H1 (cell line): ENCODE results near the gene LAMB1.

Experiments used
- ASH2L ChIP-seq: fragments of 200-600, 300-600 bp; sonication (generic); IDR thresholded peaks from one replicate; pipeline ENCODE4 v1.7.1; 2017; ENCODE audit warnings: low read length
- CEBPB ChIP-seq: IDR thresholded peaks from 2 replicates; pipeline ENCODE4 v1.6.1; 2012; ENCODE audit warnings: low read depth, low read length
- CHD2 ChIP-seq: IDR thresholded peaks from 2 replicates; pipeline ENCODE4 v1.6.1; 2012; ENCODE audit warnings: low read length, improper control_type of control experiment
- CTCF ChIP-seq, 3 experiments: IDR thresholded peaks; 1 replicate in 2 of 3; 2 replicates in 1 of 3; pipeline versions ENCODE4 v1.5.1 to v1.6.1; 2011; ENCODE audit warnings: low read length in 3 of 3, mild to moderate bottlenecking in 3 of 3, inconsistent platforms in 2 of 3, low read depth in 1 of 3, moderate library complexity in 1 of 3; ENCODE audit not compliant: insufficient read depth in 1 of 3; ENCODE audit errors: control extremely low read depth in 1 of 3
- KDM1A ChIP-seq: fragments of 200-600, 300-600 bp; sonication (generic); IDR thresholded peaks from 2 replicates; pipeline ENCODE4 v1.7.1; 2016; ENCODE audit warnings: mild to moderate bottlenecking, low read length, borderline replicate concordance
- RAD21 ChIP-seq, 2 experiments: IDR thresholded peaks in 1 of 2; conservative IDR thresholded peaks in 1 of 2; 2 replicates each; pipeline ENCODE4 v1.6.1; 2011; ENCODE audit warnings: low read depth in 2 of 2, low read length in 2 of 2, improper control_type of control experiment in 1 of 2, inconsistent platforms in 1 of 2, mild to moderate bottlenecking in 1 of 2, moderate library complexity in 1 of 2
- RFX5 ChIP-seq: IDR thresholded peaks from 2 replicates; pipeline ENCODE4 v1.6.1; 2011; ENCODE audit warnings: low read depth, low read length, improper control_type of control experiment, borderline replicate concordance
- SIN3A ChIP-seq, 2 experiments: IDR thresholded peaks in 1 of 2; conservative IDR thresholded peaks in 1 of 2; 2 replicates each; pipeline ENCODE4 v1.6.1; 2011 to 2012; ENCODE audit warnings: low read length in 2 of 2, improper control_type of control experiment in 1 of 2, low read depth in 1 of 2, mild to moderate bottlenecking in 1 of 2
- TAF1 ChIP-seq: IDR thresholded peaks from 2 replicates; pipeline ENCODE4 v1.6.1; 2011; ENCODE audit warnings: mild to moderate bottlenecking, low read depth, low read length
- TF ChIP-seq, protein P1 (sequence below): IDR thresholded peaks from 2 replicates; pipeline ENCODE4 v1.6.1; 2011; ENCODE audit warnings: low read length, improper control_type of control experiment

DNA sequence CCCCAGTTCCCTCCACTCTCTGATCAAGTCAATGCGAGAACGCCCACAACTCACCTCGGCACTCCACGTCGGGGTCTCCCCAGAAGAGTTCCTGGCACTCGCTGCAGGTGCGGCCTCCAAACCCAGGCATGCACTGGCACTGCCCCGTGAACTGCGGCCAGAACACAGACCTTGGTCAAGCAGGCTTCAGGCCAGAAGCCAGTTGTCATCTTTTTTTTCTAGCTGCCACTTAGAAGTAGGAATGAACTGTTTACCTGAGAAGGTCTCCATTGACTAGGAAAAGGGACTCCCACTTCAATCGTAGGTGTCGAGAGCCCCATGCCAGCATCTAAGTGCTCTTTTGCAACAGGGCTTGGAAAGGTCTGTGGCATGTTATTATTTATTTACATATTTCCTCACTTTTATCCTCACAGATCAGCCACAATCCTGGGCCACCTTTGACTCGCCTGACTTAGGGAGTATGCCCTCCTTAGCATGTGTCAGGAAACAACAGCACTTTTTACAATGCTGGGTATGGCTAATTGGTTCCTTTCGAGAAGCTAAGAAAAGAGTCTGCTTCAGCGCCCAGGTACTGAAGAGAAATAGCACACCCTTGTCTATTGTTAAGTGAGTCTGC is 51.7 kb downstream of the LAMB1 start:
- no peak for TF ChIP-seq SIN3A (conservative IDR thresholded peaks at IDR 0.05 in 1 of 2, IDR thresholded peaks at IDR 0.05 in 1 of 2; ENCODE audit: low read depth in 1 of 2, low read length in 2 of 2)
- no peak for TF ChIP-seq RFX5
- no peak for TF ChIP-seq KDM1A
- TF ChIP-seq CTCF (IDR thresholded peaks at IDR 0.05; ENCODE audit: control extremely low read depth in 1 of 3, insufficient read depth in 1 of 3, low read depth in 1 of 3, low read length in 3 of 3): no peak
- TF ChIP-seq, protein P1, sequence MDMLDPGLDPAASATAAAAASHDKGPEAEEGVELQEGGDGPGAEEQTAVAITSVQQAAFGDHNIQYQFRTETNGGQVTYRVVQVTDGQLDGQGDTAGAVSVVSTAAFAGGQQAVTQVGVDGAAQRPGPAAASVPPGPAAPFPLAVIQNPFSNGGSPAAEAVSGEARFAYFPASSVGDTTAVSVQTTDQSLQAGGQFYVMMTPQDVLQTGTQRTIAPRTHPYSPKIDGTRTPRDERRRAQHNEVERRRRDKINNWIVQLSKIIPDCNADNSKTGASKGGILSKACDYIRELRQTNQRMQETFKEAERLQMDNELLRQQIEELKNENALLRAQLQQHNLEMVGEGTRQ: no peak
- TF ChIP-seq CEBPB: no peak
- TF ChIP-seq TAF1: no peak
- TF ChIP-seq RAD21 (IDR thresholded peaks at IDR 0.05 in 1 of 2, conservative IDR thresholded peaks at IDR 0.05 in 1 of 2; ENCODE audit: low read depth in 2 of 2, low read length in 2 of 2): no peak
- no peak for TF ChIP-seq ASH2L
- TF ChIP-seq CHD2: no peak
